Naive thymus-derived CD4-positive, alpha-beta T cell (primary cell): Measurements from ENCODE around the gene AP1G2. TPM values are rescaled to one million over a fixed set of nuclear protein-coding genes. Genes with fewer than 3 reads are reported as not detected.
A peak's percentile ranks its signal among the peaks of the same experiment; 100 is the strongest.
"Not testable (repeated sequence)": the region's sequence is repeated elsewhere in the genome, so short reads cannot be mapped to it uniquely, and the experiment has no call there.

ENCODE experiments used
- ATAC-seq: fragments of 150-1000 bp; cut with Tn5 transposase; 2 replicates; pipeline ENCODE4 v1.10.0; 2021; ENCODE audit warnings: mild to moderate bottlenecking, moderate library complexity
- CTCF ChIA-PET: fragments of 350-600 bp; sonication (Branson Sonifier 250); formaldehyde crosslinking; loops from one replicate; lab custom pipeline; 2021; ENCODE audit warnings: antibody characterized with exemption; lab: Charles Lee
- POLR2A ChIA-PET: fragments of 350-600 bp; sonication (Branson Sonifier 250); formaldehyde crosslinking; loops from one replicate; lab custom pipeline; 2021; ENCODE audit warnings: antibody characterized with exemption, inconsistent platforms; lab: Charles Lee
- DNase-seq, 9 donors: peaks; one replicate each; pipeline versions ENCODE4 v3.0.0 to v3.0.0-alpha.2; 2020 to 2022; ENCODE audit warnings: mixed read lengths in 1 of 9
- H3K27ac ChIP-seq: one replicate; pipeline ENCODE4 v1.7.0; 2013; ENCODE audit warnings: mild to moderate bottlenecking, low read depth, low read length, moderate library complexity
- H3K27me3 ChIP-seq, 2 donors: one replicate each; pipeline ENCODE4 v1.7.0; 2013; ENCODE audit warnings: low read length in 2 of 2, mild to moderate bottlenecking in 2 of 2, moderate library complexity in 2 of 2; ENCODE audit not compliant: control insufficient read depth in 2 of 2, insufficient read depth in 2 of 2
- H3K36me3 ChIP-seq, 3 experiments: 1 replicate in 2 of 3; 2 replicates in 1 of 3; pipeline ENCODE4 v1.7.0; 2013; ENCODE audit warnings: low read length in 3 of 3, mild to moderate bottlenecking in 3 of 3, moderate library complexity in 1 of 3; ENCODE audit not compliant: insufficient read depth in 3 of 3, control insufficient read depth in 2 of 3
- H3K4me1 ChIP-seq, 2 donors: one replicate each; pipeline ENCODE4 v1.7.0; 2013; ENCODE audit warnings: low read length in 2 of 2, mild to moderate bottlenecking in 2 of 2, moderate library complexity in 1 of 2; ENCODE audit not compliant: control insufficient read depth in 2 of 2, insufficient read depth in 2 of 2
- H3K4me3 ChIP-seq: 2 replicates; pipeline ENCODE4 v1.7.0; 2013; ENCODE audit warnings: mild to moderate bottlenecking, low read length
- H3K9me3 ChIP-seq, 3 experiments: 1 replicate in 2 of 3; 2 replicates in 1 of 3; pipeline ENCODE4 v1.7.0; 2013; ENCODE audit warnings: low read length in 3 of 3; ENCODE audit not compliant: control insufficient read depth in 2 of 3
- H3K27ac Mint-ChIP-seq, 9 donors: one replicate each; pipeline ENCODE4 v1.8.0; 2020 to 2022; ENCODE audit warnings: mixed read lengths in 9 of 9, mild to moderate bottlenecking in 8 of 9, moderate library complexity in 5 of 9, inconsistent platforms in 2 of 9
- H3K27me3 Mint-ChIP-seq, 5 donors: one replicate each; pipeline ENCODE4 v1.8.0; 2021 to 2022; ENCODE audit warnings: mixed read lengths in 5 of 5, mild to moderate bottlenecking in 1 of 5
- H3K36me3 Mint-ChIP-seq, 5 donors: one replicate each; pipeline ENCODE4 v1.8.0; 2020 to 2022; ENCODE audit warnings: mixed read lengths in 5 of 5, mild to moderate bottlenecking in 3 of 5, inconsistent platforms in 1 of 5
- H3K4me1 Mint-ChIP-seq, 7 donors: one replicate each; pipeline ENCODE4 v1.8.0; 2020 to 2022; ENCODE audit warnings: mixed read lengths in 7 of 7, mild to moderate bottlenecking in 3 of 7, inconsistent platforms in 1 of 7
- H3K4me3 Mint-ChIP-seq, 10 donors: one replicate each; pipeline ENCODE4 v1.8.0; 2020 to 2022; ENCODE audit warnings: mild to moderate bottlenecking in 10 of 10, mixed read lengths in 10 of 10, moderate library complexity in 6 of 10, inconsistent platforms in 2 of 10
- H3K9me3 Mint-ChIP-seq, 11 donors: one replicate each; pipeline ENCODE4 v1.8.0; 2020 to 2022; ENCODE audit warnings: mixed read lengths in 11 of 11, mild to moderate bottlenecking in 4 of 11, inconsistent platforms in 1 of 11, moderate library complexity in 1 of 11
- intact Hi-C, 2 donors: fragments of 100-400 bp; cut with micrococcal nuclease; formaldehyde crosslinking; loops; one replicate each; pipeline ENCODE4 v1.15.1; 2023
- polyA plus RNA-seq, 2 donors: library from polyadenylated mRNA; unstranded; fragments of 300-500 nt; fragmentation: Illumina TruSeq; gene quantifications; one replicate each; pipeline ENCODE4 v1.2.3, GENCODE V29; 2021
- total RNA-seq, 6 experiments: library from RNA in 5 of 6; stranded (reverse) in 5 of 6; gene quantifications; 1 replicate in 5 of 6; 2 replicates in 1 of 6; pipeline ENCODE4 v1.2.3 and lab custom pipeline; 2021 to 2026

Gene AP1G2
- total and polyA plus RNA-seq, 7 experiments from 2014 or later, result 66.4 to 548 (median 270) TPM

GRCh38 chr14:23588884-23589598, 21.4 kb upstream of the AP1G2 start:
- no peaks in the 10 kb centered on the region for H3K4me1 ChIP-seq
- H3K27ac ChIP-seq, result no peak overlapping the region
- Mint-ChIP-seq H3K27me3 (peaks cover 9 to 21% (median 14%) of the 10 kb centered on the region in 5 donors), H3K36me3 (no peaks in the 10 kb centered on the region), H3K9me3 (peaks cover 0 to 2% (median 0%) of the 10 kb centered on the region in 11 donors), H3K4me1 (peaks cover 3 to 13% (median 9%) of the 10 kb centered on the region in 7 donors), H3K27ac (peak overlapping the region in 2 of 9 donors; percentile 21 to 65), H3K4me3 (no peak overlapping the region)
- ChIA-PET CTCF (interaction anchor here (0.6 to 3.6 kb wide), 19 partner anchors 17 to 493 kb away, joined by 3 to 25 read pairs (median 4); no protein-coding TSS in a partner anchor), POLR2A (interaction anchor here (0.5 to 1.5 kb wide), 6 partner anchors 19 to 341 kb away, joined by 3 to 5 read pairs (median 4); partner anchors contain the start of gene AP1G2)
- no peak overlapping the region for H3K4me3 ChIP-seq
- intact Hi-C loops, result loop anchor here (1.0 kb wide), 5 partner anchors 43 to 365 kb away; no protein-coding TSS in a partner anchor
- no peaks in the 10 kb centered on the region for H3K36me3 ChIP-seq
- no peaks in the 10 kb centered on the region for H3K27me3 ChIP-seq
- H3K9me3 ChIP-seq, result no peaks in the 10 kb centered on the region
- ATAC-seq (peak; percentile 98), DNase-seq (peak; percentile 63 to 84 (median 79))

GRCh38 chr14:23584527-23585203, 17.1 kb upstream of the AP1G2 start:
- POLR2A ChIA-PET, result not testable (repeated sequence)

GRCh38 chr14:23583761-23584526, 16.4 kb upstream of the AP1G2 start:
- H3K36me3 Mint-ChIP-seq, H3K27ac Mint-ChIP-seq, intact Hi-C loops, H3K9me3 Mint-ChIP-seq, DNase-seq, H3K4me1 Mint-ChIP-seq, ATAC-seq, H3K4me3 ChIP-seq, H3K4me1 ChIP-seq, CTCF ChIA-PET, H3K36me3 ChIP-seq, H3K9me3 ChIP-seq, H3K4me3 Mint-ChIP-seq, H3K27ac ChIP-seq, H3K27me3 ChIP-seq, POLR2A ChIA-PET: not testable (repeated sequence)
- H3K27me3 Mint-ChIP-seq, result peaks cover 34 to 45% (median 36%) of the 10 kb centered on the region in 5 donors

More at GRCh38 chr14:23584527-23585203, 17.1 kb upstream of the AP1G2 start:
- H3K9me3 ChIP-seq, ATAC-seq, H3K27ac Mint-ChIP-seq, H3K4me3 ChIP-seq, H3K9me3 Mint-ChIP-seq, DNase-seq, CTCF ChIA-PET, H3K27me3 ChIP-seq, H3K36me3 Mint-ChIP-seq, H3K36me3 ChIP-seq, H3K4me3 Mint-ChIP-seq, H3K27ac ChIP-seq, H3K4me1 ChIP-seq, intact Hi-C loops: not testable (repeated sequence)
- Mint-ChIP-seq H3K4me1 (peaks cover 3 to 13% (median 9%) of the 10 kb centered on the region in 7 donors), H3K27me3 (peaks cover 28 to 40% (median 31%) of the 10 kb centered on the region in 5 donors)

- H3K27ac Mint-ChIP-seq, result no peak overlapping the region
- no peak overlapping the region for H3K4me3 Mint-ChIP-seq
- no peaks in the 10 kb centered on the region for H3K36me3 Mint-ChIP-seq
- ATAC-seq (no peak), DNase-seq (no peak)
- ChIA-PET CTCF (interaction anchor here (0.9 kb wide), 1 partner anchor 347 kb away, joined by 3 read pairs; no protein-coding TSS in a partner anchor), POLR2A (interaction anchor here (0.7 kb wide), 2 partner anchors 11 to 14 kb away, joined by 3 to 4 read pairs; no protein-coding TSS in a partner anchor)
- H3K27me3 ChIP-seq, result peaks cover 0 to 2% of the 10 kb centered on the region in 2 donors
- H3K36me3 ChIP-seq, result no peaks in the 10 kb centered on the region
- peaks cover 41 to 52% (median 44%) of the 10 kb centered on the region in 5 donors for H3K27me3 Mint-ChIP-seq
- no peaks in the 10 kb centered on the region for H3K9me3 ChIP-seq
- peaks cover 0 to 2% (median 0%) of the 10 kb centered on the region in 11 donors for H3K9me3 Mint-ChIP-seq
- H3K4me1 Mint-ChIP-seq, result peaks cover 0 to 13% (median 9%) of the 10 kb centered on the region in 7 donors
- H3K4me1 ChIP-seq, result peaks cover 0 to 7% of the 10 kb centered on the region in 2 donors
- intact Hi-C loops, result no loop called here
- no peak overlapping the region for H3K4me3 ChIP-seq
- no peak overlapping the region for H3K27ac ChIP-seq
Measured at GRCh38 chr14:23582906-23583760, 15.5 kb upstream of the AP1G2 start.

GRCh38 chr14:23580948-23581281, 13.3 kb upstream of the AP1G2 start:
- no peak overlapping the region for H3K27ac Mint-ChIP-seq
- H3K27me3 Mint-ChIP-seq, result peaks cover 43 to 58% (median 49%) of the 10 kb centered on the region in 5 donors
- intact Hi-C loops, result no loop called here
- CTCF ChIA-PET, result interaction anchor here (0.6 to 0.9 kb wide), 2 partner anchors 19 to 51 kb away, joined by 3 read pairs; no protein-coding TSS in a partner anchor
- Histone ChIP-seq H3K4me3 (no peak overlapping the region), H3K27me3 (peaks cover 0 to 14% of the 10 kb centered on the region in 2 donors), H3K27ac (no peak overlapping the region), H3K36me3 (no peaks in the 10 kb centered on the region), H3K4me1 (peaks cover 0 to 7% of the 10 kb centered on the region in 2 donors), H3K9me3 (no peaks in the 10 kb centered on the region)
- H3K9me3 Mint-ChIP-seq, result peaks cover 0 to 2% (median 0%) of the 10 kb centered on the region in 11 donors
- H3K36me3 Mint-ChIP-seq, result no peaks in the 10 kb centered on the region
- H3K4me1 Mint-ChIP-seq, result peaks cover 8 to 23% (median 16%) of the 10 kb centered on the region in 7 donors
- no peak overlapping the region for H3K4me3 Mint-ChIP-seq
- no peak for ATAC-seq
- DNase-seq, result no peak
- POLR2A ChIA-PET, result interaction anchor here (0.6 kb wide), 1 partner anchor 9 kb away, joined by 7 read pairs; no protein-coding TSS in a partner anchor
